Right lobe of liver (tissue), 4 donors: ENCODE results near the gene COL2A1.

Source experiments
- CTCF ChIP-seq, 4 donors: fragments of 200-600 bp in 3 of 4; fragments of 450-650 bp in 1 of 4; IDR thresholded peaks; one replicate each; pipeline versions ENCODE4 v1.5.1 to v1.8.0; 2016 to 2022; ENCODE audit warnings: antibody characterized with exemption in 4 of 4, mild to moderate bottlenecking in 2 of 4
- POLR2A ChIP-seq: fragments of 450-650 bp; IDR thresholded peaks from one replicate; pipeline ENCODE4 v1.6.1; 2017; ENCODE audit warnings: antibody characterized with exemption, mild to moderate bottlenecking
- donor health status: DM: no; HTN: no; CAD: no.
- donor health status: DM: no; HTN: no; CAD: no.
- donor health status: DM: no; HTN: yes; CAD: no.

DNA sequence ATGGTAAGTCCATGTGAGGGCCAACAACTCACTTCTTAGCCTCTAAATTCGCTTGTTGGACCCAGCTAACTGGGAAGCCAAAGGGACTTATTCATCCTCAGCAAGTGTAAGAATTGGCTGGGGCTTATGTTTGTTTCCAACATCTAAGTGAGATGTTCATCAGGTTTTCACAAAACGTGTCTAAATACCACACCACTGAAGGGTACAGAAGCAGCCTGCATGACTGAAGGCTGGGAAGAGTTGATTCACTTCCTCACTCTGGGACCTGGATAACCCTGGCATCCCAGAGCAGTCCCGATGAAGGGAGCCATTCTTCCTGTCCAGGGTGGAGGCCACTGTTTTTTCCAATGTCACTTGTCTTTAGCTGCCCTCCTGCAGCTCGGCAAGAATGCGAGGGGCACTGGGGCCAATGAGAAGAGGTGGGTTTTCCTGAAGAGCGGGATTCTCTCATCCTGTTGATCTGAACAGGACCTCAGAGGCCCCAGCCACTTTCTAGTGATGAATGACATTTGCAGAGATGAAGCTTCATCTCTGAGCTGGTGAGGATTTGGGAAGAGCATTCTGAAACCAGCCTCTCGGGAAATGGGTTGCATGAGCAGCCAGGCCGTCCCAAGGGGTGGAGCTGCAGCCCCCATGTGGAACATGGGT lies 12.2 kb upstream of the COL2A1 start:
- TF ChIP-seq POLR2A (no peak), CTCF (IDR thresholded peaks at IDR 0.05) (no peak)
